HG03460 (cell line): ENCODE measurements around the gene OXA1L.
"Not testable (repeated sequence)": the region's sequence is repeated elsewhere in the genome, so short reads cannot be mapped to it uniquely, and the experiment has no call there.

ENCODE experiments used
- ATAC-seq: cut with Tn5 transposase; IDR thresholded peaks from one replicate; pipeline ENCODE4 v1.9.1; 2021; ENCODE audit not compliant: unreplicated experiment

The OXA1L gene

GRCh38 chr14:22766457-22767322 lies at the start of gene OXA1L:
Gene OXA1L (plus strand): TSS chr14:22766688. CDS start chr14:22766702, 14 bp downstream.
- ATAC-seq = peak; percentile 79

- no peak for ATAC-seq
These were observed 48.4 kb upstream of the OXA1L start for GRCh38 chr14:22718091-22718490.

GRCh38 chr14:22721213-22721612 lies 45.3 kb upstream of the OXA1L start:
- no peak for ATAC-seq

GRCh38 chr14:22723815-22724214 lies 42.7 kb upstream of the OXA1L start:
- no peak for ATAC-seq

GRCh38 chr14:22724847-22725246 lies 41.6 kb upstream of the OXA1L start:
- not testable (repeated sequence) for ATAC-seq

GRCh38 chr14:22725374-22725773 lies 41.1 kb upstream of the OXA1L start:
- ATAC-seq = not testable (repeated sequence)

GRCh38 chr14:22726012-22726411 lies 40.5 kb upstream of the OXA1L start:
- ATAC-seq = no peak

GRCh38 chr14:22732062-22732461 lies 34.4 kb upstream of the OXA1L start:
- not testable (repeated sequence) for ATAC-seq

- ATAC-seq = no peak
These were observed 32.7 kb upstream of the OXA1L start for GRCh38 chr14:22733829-22734228.

- ATAC-seq = no peak
These were observed 31.4 kb upstream of the OXA1L start for GRCh38 chr14:22735096-22735495.

- ATAC-seq = not testable (repeated sequence)
These were observed 30.1 kb upstream of the OXA1L start for GRCh38 chr14:22736384-22736783.

- ATAC-seq = peak; percentile 57
These were observed 29.4 kb upstream of the OXA1L start for GRCh38 chr14:22737052-22737451.

- no peak for ATAC-seq
These were observed 27.1 kb upstream of the OXA1L start for GRCh38 chr14:22739423-22739822.

GRCh38 chr14:22740020-22740419 lies 26.5 kb upstream of the OXA1L start:
- ATAC-seq = no peak

GRCh38 chr14:22747769-22748168 lies 18.7 kb upstream of the OXA1L start:
- ATAC-seq = no peak

- ATAC-seq = no peak
These were observed 18.3 kb upstream of the OXA1L start for GRCh38 chr14:22748206-22748605.

- ATAC-seq = no peak
These were observed 17.8 kb upstream of the OXA1L start for GRCh38 chr14:22748631-22749068.

GRCh38 chr14:22752422-22752821 lies 14.1 kb upstream of the OXA1L start:
- ATAC-seq = no peak

- no peak for ATAC-seq
These were observed 12.9 kb upstream of the OXA1L start for GRCh38 chr14:22753586-22753985.

GRCh38 chr14:22757972-22758650 lies 8.4 kb upstream of the OXA1L start:
- not testable (repeated sequence) for ATAC-seq

- ATAC-seq = no peak
These were observed 4.8 kb upstream of the OXA1L start for GRCh38 chr14:22761734-22762133.

GRCh38 chr14:22764382-22764781 lies 2.1 kb upstream of the OXA1L start:
- ATAC-seq = no peak
